ENCODE measurements around the gene RHEX.
A peak's percentile ranks its signal among the peaks of the same experiment; 100 is the strongest.
"Not testable (repeated sequence)": the region's sequence is repeated elsewhere in the genome, so short reads cannot be mapped to it uniquely, and the experiment has no call there.

RHEX gene

GRCh38 chr1:206030714-206031113 is 22.3 kb upstream of the RHEX start:
- peak; percentile 4 for DNase-seq (ENCODE audit: low read depth)

- no peak for DNase-seq (ENCODE audit: low read depth)
These were observed 20.4 kb upstream of the RHEX start for GRCh38 chr1:206032380-206033140.

GRCh38 chr1:206035027-206035426 is 17.9 kb upstream of the RHEX start:
- DNase-seq (ENCODE audit: low read depth): no peak

GRCh38 chr1:206036663-206037455 is 16.1 kb upstream of the RHEX start:
- no peak for DNase-seq (ENCODE audit: low read depth)

DNA sequence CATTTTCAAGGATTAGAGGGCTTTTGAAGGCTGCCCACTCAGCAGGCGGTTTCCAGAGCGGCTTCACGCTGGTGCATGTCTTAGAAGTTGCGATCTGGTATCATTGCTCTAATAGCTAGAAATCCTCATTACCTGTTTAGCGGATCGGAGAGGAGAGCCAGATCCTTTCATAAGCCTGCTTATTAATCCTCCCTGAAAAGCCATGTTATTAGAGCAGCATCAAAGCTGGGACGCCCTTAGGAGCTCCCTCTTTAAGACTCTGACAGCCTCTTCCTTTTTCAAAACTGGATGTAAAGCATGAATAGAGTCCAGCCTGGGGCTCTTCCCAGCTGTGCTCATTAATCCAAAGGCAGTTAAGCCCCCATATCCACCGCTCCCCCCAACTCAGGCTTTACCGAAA is 15.4 kb upstream of the RHEX start:
- no peak for DNase-seq (ENCODE audit: low read depth)

GRCh38 chr1:206039046-206039973 is 13.7 kb upstream of the RHEX start:
- DNase-seq (ENCODE audit: low read depth): no peak

GRCh38 chr1:206040328-206040727 is 12.6 kb upstream of the RHEX start:
- no peak for DNase-seq (ENCODE audit: low read depth)

DNA sequence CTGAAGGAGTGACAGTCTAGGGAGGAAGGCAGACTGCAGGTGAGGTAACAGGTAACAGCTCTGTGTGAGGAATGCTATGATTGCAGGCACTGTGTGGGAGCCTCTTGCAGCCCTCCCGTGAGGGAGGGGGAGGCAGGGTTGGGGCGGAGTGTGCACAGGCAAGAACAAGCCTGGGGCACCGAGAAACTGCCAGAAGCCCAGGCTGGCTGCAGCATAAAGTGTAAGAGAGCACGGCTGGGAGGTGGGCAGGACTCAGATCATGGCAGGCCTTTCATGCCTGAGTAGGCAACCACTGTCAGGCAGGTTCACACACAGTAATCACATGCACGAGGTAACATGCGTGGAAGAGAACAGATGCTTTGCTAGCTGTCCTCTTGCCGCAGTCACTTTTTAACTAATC is 11.3 kb upstream of the RHEX start:
- DNase-seq (ENCODE audit: low read depth): no peak

DNA sequence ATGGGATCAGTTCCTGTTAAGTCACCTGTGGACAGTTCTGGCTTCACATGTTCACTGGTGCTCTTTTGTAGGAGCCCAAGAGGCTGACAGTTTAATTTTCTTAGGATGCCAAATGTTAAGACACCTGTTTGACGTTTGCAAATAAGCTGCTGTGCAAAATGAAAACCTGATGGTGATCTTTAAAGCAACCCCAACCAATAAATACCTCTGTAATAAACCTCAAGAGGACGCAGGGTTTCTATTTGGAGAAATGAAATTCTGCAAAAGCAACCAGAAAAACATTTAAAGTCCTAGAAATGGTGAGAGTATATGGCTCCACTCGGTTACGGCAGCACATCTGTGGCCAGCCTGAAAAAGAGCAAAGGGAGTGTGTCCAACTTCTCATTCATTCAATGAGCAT is 5.7 kb upstream of the RHEX start:
- no peak for DNase-seq (ENCODE audit: low read depth)

DNA sequence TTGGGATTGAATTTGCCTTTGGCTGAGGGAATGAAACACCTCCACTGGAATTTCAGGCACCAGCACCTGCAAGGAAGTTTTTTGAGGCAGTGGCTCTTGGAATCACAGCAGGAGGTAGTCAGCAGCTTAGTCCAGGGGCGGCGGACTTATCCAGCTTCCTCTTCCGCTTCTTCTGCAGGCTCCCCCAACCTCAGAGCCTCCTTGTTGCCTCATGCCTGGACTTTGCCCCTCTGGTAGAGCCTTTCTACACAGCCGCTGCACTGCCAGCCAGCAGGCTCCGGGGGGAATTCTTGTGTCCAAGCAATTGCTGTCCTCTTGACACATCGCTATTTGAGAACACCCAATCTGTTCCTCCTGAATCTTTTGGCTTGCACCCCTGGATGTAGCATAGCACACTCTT is 4.4 kb upstream of the RHEX start:
- DNase-seq (ENCODE audit: low read depth): no peak

GRCh38 chr1:206049293-206049692 is 3.7 kb upstream of the RHEX start:
- DNase-seq (ENCODE audit: low read depth): no peak

- no peak for DNase-seq (ENCODE audit: low read depth)
These were observed 2.9 kb upstream of the RHEX start for GRCh38 chr1:206049919-206050600.

- DNase-seq (ENCODE audit: low read depth): no peak
These were observed 2.2 kb upstream of the RHEX start for GRCh38 chr1:206050655-206051235.

DNA sequence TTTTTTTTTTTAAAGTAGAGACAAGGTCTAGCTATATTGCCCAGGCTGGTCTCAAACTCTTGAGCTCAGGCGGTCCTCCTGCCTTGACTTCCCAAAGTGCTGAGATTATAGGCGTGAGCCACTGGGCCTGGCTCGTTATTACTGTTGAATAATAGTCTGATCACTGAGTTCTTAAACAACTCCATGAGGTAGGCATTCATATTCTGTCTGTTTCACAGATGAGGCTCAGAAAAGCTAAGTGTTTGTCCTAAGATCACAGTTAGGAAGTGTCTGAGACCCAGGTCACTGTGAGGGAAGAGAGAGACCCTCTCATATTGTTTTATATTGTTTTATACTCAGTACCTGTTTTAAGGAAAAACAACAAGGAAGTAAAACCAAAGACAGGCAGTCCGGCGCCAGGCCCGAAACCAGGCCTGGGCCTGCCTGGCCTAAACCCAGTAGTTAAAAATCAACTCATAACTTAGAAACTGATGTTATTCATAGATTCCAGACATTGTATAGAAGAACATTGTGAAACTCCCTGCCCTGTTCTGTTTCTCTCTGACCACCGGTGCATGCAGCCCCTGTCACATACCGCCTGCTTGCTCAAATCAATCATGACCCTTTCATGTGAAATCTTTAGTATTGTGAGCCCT is 625 bp upstream of the RHEX start:
- DNase-seq (ENCODE audit: low read depth): not testable (repeated sequence)

DNA sequence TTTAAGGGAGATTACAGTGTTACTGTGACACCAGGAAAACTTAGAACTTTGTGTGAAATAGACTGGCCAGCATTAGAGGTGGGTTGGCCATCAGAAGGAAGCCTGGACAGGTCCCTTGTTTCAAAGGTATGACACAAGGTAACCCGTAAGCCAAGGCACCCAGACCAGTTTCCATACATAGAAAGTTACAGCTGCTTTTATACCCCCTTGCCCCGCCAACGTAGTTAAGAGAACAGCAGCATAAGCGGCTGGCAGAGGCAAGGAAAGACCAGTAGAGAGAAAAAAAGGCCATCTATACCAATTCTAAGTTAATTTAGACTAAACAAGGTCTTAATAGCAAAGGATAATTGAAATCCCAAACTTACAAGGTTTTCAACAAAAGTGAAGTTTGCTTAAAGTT is 643 bp downstream of the RHEX start:
- DNase-seq (ENCODE audit: low read depth): not testable (repeated sequence)

- DNase-seq (ENCODE audit: low read depth): not testable (repeated sequence)
These were observed 2.2 kb downstream of the RHEX start for GRCh38 chr1:206055069-206055625.

DNA sequence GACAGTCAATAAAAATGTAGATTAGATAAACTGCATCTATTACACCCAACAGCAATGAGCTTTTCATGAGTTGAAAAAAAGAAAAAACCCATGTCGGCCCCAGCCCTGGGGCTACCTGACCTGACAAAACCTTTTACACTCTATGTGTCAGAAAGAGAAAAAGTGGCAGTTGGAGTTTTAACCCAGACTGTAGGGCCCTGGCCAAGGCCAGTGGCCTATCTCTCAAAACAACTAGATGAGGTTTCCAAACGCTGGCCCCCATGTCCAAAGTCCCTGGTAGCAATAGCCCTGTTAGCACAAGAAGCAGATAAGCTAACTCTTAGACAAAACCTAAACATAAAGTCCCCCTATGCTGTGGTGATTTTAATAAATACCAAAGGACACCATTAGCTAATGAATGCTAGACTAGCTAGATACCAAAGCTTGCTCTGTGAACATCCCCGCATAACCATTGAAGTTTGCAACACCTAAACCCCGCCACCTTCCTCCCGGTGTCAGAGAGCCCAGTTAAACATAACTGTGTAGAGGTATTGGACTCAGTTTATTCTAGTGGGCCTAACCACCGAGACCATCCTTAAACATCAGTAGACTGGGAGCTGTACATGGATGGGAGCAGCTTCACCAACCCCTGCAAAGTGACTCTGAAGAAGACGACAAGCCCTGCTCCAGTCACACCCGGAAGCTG is 2.8 kb downstream of the RHEX start:
- not testable (repeated sequence) for DNase-seq (ENCODE audit: low read depth)

DNA sequence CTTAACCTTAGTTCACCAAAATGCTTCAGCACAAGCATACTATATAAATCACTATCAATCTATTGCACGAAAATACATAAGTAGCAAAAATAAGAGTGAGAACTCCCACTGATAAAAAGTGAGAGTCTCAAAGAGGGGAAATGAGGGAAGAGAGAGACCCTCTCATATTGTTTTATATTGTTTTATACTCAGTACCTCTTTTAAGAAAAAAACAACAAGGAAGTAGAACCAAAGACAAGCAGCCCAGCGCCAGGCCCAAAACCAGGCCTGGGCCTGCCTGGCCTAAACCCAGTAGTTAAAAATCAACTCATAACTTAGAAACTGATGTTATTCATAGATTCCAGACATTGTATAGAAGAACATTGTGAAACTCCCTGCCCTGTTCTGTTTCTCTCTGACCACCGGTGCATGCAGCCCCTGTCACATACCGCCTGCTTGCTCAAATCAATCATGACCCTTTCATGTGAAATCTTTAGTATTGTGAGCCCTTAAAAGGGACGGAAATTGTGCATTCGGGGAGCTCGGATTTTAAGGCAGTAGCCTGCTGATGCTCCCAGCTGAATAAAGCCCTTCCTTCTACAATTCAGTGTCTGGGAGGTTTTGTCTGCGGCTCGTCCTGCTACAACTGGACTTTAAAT is 5.4 kb downstream of the RHEX start:
- not testable (repeated sequence) for DNase-seq (ENCODE audit: low read depth)

- no peak for DNase-seq (ENCODE audit: low read depth)
These were observed 5.9 kb downstream of the RHEX start for GRCh38 chr1:206058927-206059292.

All from HS-5 (cell line).